Stimulated activated naive CD8-positive, alpha-beta T cell treated with anti-CD3 and anti-CD28 coated beads, Interleukin-15, Interleukin-2, amounts not matched to agents 100 ng/mL and 50 ng/mL, for 24 hours (primary cell): ENCODE data around the gene FSD1L.

Source experiments
- H3K27ac Mint-ChIP-seq: one replicate; pipeline ENCODE4 v1.8.0; 2021; ENCODE audit warnings: mild to moderate bottlenecking, mixed read lengths
- H3K27me3 Mint-ChIP-seq: one replicate; pipeline ENCODE4 v1.8.0; 2021; ENCODE audit warnings: mixed read lengths
- H3K36me3 Mint-ChIP-seq: one replicate; pipeline ENCODE4 v1.8.0; 2021; ENCODE audit warnings: low read depth, mixed read lengths
- H3K4me1 Mint-ChIP-seq: one replicate; pipeline ENCODE4 v1.8.0; 2021; ENCODE audit warnings: low read depth, mixed read lengths
- H3K4me3 Mint-ChIP-seq: one replicate; pipeline ENCODE4 v1.8.0; 2021; ENCODE audit warnings: mild to moderate bottlenecking, mixed read lengths
- H3K9me3 Mint-ChIP-seq: one replicate; pipeline ENCODE4 v1.8.0; 2021; ENCODE audit warnings: mixed read lengths

The FSD1L gene

GRCh38 chr9:105447386-105447813, 434 bp upstream of the FSD1L start:
- Mint-ChIP-seq H3K4me3 (peak overlapping the region; percentile 86), H3K27me3 (peaks cover 8% of the 10 kb centered on the region), H3K9me3 (no peaks in the 10 kb centered on the region), H3K4me1 (peaks cover 10% of the 10 kb centered on the region), H3K36me3 (no peaks in the 10 kb centered on the region), H3K27ac (peak overlapping the region; percentile 34)

GRCh38 chr9:105449081-105449480, 1.2 kb downstream of the FSD1L start:
- peaks cover 10% of the 10 kb centered on the region for H3K4me1 Mint-ChIP-seq
- no peaks in the 10 kb centered on the region for H3K9me3 Mint-ChIP-seq
- peak overlapping the region; percentile 86 for H3K4me3 Mint-ChIP-seq
- peaks cover 8% of the 10 kb centered on the region for H3K27me3 Mint-ChIP-seq
- H3K36me3 Mint-ChIP-seq = no peaks in the 10 kb centered on the region
- no peak overlapping the region for H3K27ac Mint-ChIP-seq

GRCh38 chr9:105452185-105452584, 4.4 kb downstream of the FSD1L start:
- H3K27ac Mint-ChIP-seq = no peak overlapping the region
- H3K9me3 Mint-ChIP-seq = no peaks in the 10 kb centered on the region
- H3K36me3 Mint-ChIP-seq = no peaks in the 10 kb centered on the region

GRCh38 chr9:105455836-105456475, 8.1 kb downstream of the FSD1L start:
- H3K27ac Mint-ChIP-seq = no peak overlapping the region
- peaks cover 10% of the 10 kb centered on the region for H3K9me3 Mint-ChIP-seq
- no peaks in the 10 kb centered on the region for H3K27me3 Mint-ChIP-seq
- H3K4me1 Mint-ChIP-seq = no peaks in the 10 kb centered on the region
- peaks cover 4% of the 10 kb centered on the region for H3K36me3 Mint-ChIP-seq
- H3K4me3 Mint-ChIP-seq = no peak overlapping the region

More at GRCh38 chr9:105452185-105452584, 4.4 kb downstream of the FSD1L start:
- Mint-ChIP-seq H3K4me1 (peaks cover 10% of the 10 kb centered on the region), H3K4me3 (no peak overlapping the region), H3K27me3 (peaks cover 8% of the 10 kb centered on the region)

DNA sequence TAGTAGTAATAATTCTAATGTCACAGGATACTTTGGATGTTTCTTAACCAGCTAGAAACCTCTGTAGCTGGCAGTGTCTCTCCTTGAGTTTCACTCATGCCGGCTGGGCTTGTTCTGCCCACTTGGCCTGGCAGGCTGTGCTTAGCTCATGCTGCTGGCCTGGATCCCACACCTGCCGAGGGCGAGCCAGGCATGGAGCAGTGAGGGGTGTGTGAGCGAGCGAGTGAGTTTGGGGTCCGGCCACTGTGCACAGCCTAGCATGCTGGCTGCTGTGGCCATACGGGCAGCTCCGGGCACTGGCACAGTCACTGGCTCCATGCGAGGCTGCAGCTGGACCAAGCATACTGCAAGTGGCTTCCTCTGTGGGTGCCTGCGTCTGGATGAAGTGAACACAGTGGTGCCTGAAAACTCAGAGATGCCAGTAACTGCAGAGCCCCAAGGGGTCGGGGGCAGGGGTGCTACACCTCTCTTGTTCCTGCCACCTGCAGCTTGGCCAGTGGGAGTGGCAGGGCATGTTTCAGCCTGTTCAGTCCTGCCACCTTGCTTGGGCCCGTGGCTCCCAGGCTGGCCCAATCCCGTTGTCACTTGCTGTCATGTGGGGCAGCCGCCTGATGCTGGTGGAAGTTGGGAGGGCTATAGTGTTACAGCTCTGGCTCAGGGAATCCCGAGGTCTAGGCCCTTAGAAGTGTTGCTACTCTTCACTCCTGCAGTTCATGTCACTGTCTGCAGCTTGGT, 9.9 kb downstream of the FSD1L start:
- Mint-ChIP-seq H3K36me3 (peaks cover 4% of the 10 kb centered on the region), H3K9me3 (peaks cover 10% of the 10 kb centered on the region), H3K4me3 (no peak overlapping the region), H3K27ac (no peak overlapping the region), H3K27me3 (no peaks in the 10 kb centered on the region), H3K4me1 (no peaks in the 10 kb centered on the region)

GRCh38 chr9:105458404-105458803, 10.6 kb downstream of the FSD1L start:
- Mint-ChIP-seq H3K4me1 (no peaks in the 10 kb centered on the region), H3K27me3 (no peaks in the 10 kb centered on the region), H3K9me3 (peaks cover 10% of the 10 kb centered on the region), H3K36me3 (peaks cover 4% of the 10 kb centered on the region), H3K27ac (no peak overlapping the region), H3K4me3 (no peak overlapping the region)

DNA sequence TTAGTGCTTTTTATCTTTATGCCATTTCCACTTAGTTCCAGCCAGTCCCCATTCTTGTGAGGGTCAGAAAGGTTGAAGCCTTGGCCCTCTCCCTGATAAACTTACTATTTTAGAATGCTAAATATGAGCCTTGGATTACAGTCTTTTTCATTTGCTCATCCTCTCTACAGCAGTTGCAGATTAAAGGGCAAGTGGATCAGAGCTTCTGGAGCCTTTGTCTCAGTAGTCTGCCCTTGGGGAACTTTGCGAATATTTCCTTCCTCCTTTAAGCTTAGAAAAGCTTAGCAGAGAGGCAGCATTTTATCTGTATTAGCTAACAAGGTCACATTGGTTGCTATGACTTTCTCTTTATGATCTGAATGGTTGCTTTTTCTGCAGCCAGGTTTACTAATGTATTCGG, 11.5 kb downstream of the FSD1L start:
- no peak overlapping the region for H3K4me3 Mint-ChIP-seq
- no peaks in the 10 kb centered on the region for H3K27me3 Mint-ChIP-seq
- no peak overlapping the region for H3K27ac Mint-ChIP-seq
- H3K9me3 Mint-ChIP-seq = peaks cover 10% of the 10 kb centered on the region
- H3K36me3 Mint-ChIP-seq = peaks cover 4% of the 10 kb centered on the region
- no peaks in the 10 kb centered on the region for H3K4me1 Mint-ChIP-seq

GRCh38 chr9:105466898-105467455, 19.1 kb downstream of the FSD1L start:
- H3K4me3 Mint-ChIP-seq = no peak overlapping the region
- H3K27me3 Mint-ChIP-seq = no peaks in the 10 kb centered on the region
- no peaks in the 10 kb centered on the region for H3K9me3 Mint-ChIP-seq
- H3K36me3 Mint-ChIP-seq = peaks cover 25% of the 10 kb centered on the region
- no peak overlapping the region for H3K27ac Mint-ChIP-seq
- no peaks in the 10 kb centered on the region for H3K4me1 Mint-ChIP-seq

GRCh38 chr9:105468875-105469274, 21.0 kb downstream of the FSD1L start:
- no peak overlapping the region for H3K27ac Mint-ChIP-seq
- H3K4me1 Mint-ChIP-seq = no peaks in the 10 kb centered on the region
- H3K36me3 Mint-ChIP-seq = peaks cover 25% of the 10 kb centered on the region
- H3K4me3 Mint-ChIP-seq = no peak overlapping the region
- no peaks in the 10 kb centered on the region for H3K9me3 Mint-ChIP-seq
- H3K27me3 Mint-ChIP-seq = no peaks in the 10 kb centered on the region

- no peak overlapping the region for H3K27ac Mint-ChIP-seq
- no peaks in the 10 kb centered on the region for H3K9me3 Mint-ChIP-seq
- no peaks in the 10 kb centered on the region for H3K27me3 Mint-ChIP-seq
- no peaks in the 10 kb centered on the region for H3K4me1 Mint-ChIP-seq
- no peak overlapping the region for H3K4me3 Mint-ChIP-seq
- H3K36me3 Mint-ChIP-seq = peaks cover 17% of the 10 kb centered on the region
These were observed 25.4 kb downstream of the FSD1L start for GRCh38 chr9:105473221-105473620.

DNA sequence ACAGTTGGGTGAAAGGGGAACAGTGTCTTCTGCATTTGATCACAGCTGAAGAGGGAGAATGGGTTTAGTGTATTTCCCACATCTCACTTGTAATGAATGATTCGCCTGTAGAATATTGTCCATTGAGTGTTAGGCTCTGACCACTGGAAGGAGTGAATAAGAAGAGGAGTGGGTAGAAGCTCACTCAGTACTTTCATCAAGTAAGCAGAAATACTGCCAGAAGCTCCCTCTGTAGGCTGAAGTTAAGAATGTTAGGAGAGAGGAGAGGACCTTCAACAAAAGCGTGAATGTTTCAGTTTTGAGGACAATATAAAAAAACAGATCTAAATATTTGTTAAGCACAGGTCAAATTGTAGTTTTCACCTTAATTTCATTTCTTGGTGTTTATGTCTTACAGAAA, 27.5 kb downstream of the FSD1L start:
- Mint-ChIP-seq H3K27me3 (no peaks in the 10 kb centered on the region), H3K9me3 (no peaks in the 10 kb centered on the region), H3K36me3 (peaks cover 4% of the 10 kb centered on the region), H3K27ac (no peak overlapping the region), H3K4me3 (no peak overlapping the region), H3K4me1 (no peaks in the 10 kb centered on the region)

GRCh38 chr9:105479846-105480245, 32.0 kb downstream of the FSD1L start:
- Mint-ChIP-seq H3K27me3 (no peaks in the 10 kb centered on the region), H3K4me3 (no peak overlapping the region), H3K27ac (no peak overlapping the region), H3K4me1 (no peaks in the 10 kb centered on the region), H3K36me3 (no peaks in the 10 kb centered on the region), H3K9me3 (no peaks in the 10 kb centered on the region)

- Mint-ChIP-seq H3K27me3 (no peaks in the 10 kb centered on the region), H3K4me3 (no peak overlapping the region), H3K4me1 (no peaks in the 10 kb centered on the region), H3K36me3 (no peaks in the 10 kb centered on the region), H3K9me3 (no peaks in the 10 kb centered on the region), H3K27ac (no peak overlapping the region)
These were observed 35.8 kb downstream of the FSD1L start for GRCh38 chr9:105483618-105484017.

- H3K27me3 Mint-ChIP-seq = no peaks in the 10 kb centered on the region
- H3K4me1 Mint-ChIP-seq = no peaks in the 10 kb centered on the region
These were observed 36.4 kb downstream of the FSD1L start for GRCh38 chr9:105484226-105484625.

GRCh38 chr9:105485131-105485530, 37.3 kb downstream of the FSD1L start:
- Mint-ChIP-seq H3K27me3 (no peaks in the 10 kb centered on the region), H3K27ac (no peak overlapping the region), H3K4me3 (no peak overlapping the region), H3K36me3 (no peaks in the 10 kb centered on the region), H3K4me1 (no peaks in the 10 kb centered on the region), H3K9me3 (no peaks in the 10 kb centered on the region)

More at GRCh38 chr9:105484226-105484625, 36.4 kb downstream of the FSD1L start:
- H3K36me3 Mint-ChIP-seq = no peaks in the 10 kb centered on the region
- H3K4me3 Mint-ChIP-seq = no peak overlapping the region
- H3K27ac Mint-ChIP-seq = no peak overlapping the region
- no peaks in the 10 kb centered on the region for H3K9me3 Mint-ChIP-seq
